GM12892 (cell line): ENCODE measurements around the gene RNF183.
"Not testable (repeated sequence)": the region's sequence is repeated elsewhere in the genome, so short reads cannot be mapped to it uniquely, and the experiment has no call there.

ENCODE experiments used
- DNase-seq: peaks from one replicate; pipeline ENCODE4 v3.0.0; 2011; ENCODE audit not compliant: insufficient read length
- FAIRE-seq: peaks from 2 replicates; lab custom pipeline; 2011; peaks lifted over from hg19 to GRCh38; lab: Jason Lieb, UNC
- POLR2A ChIP-seq: IDR thresholded peaks from 2 replicates; pipeline ENCODE4 v1.6.1; 2011; ENCODE audit warnings: low read depth, low read length, control low read depth
- POLR2AphosphoS5 ChIP-seq: IDR thresholded peaks from 2 replicates; pipeline ENCODE4 v1.6.1; 2011; ENCODE audit warnings: low read depth, low read length, control low read depth
- TAF1 ChIP-seq: IDR thresholded peaks from 2 replicates; pipeline ENCODE4 v1.6.1; 2011; ENCODE audit warnings: low read depth, mild to moderate bottlenecking, control low read depth, low read length, borderline replicate concordance

RNF183 gene

GRCh38 chr9:113266174-113266573 is 37.0 kb downstream of the RNF183 start:
- TF ChIP-seq POLR2AphosphoS5 (no peak), POLR2A (no peak), TAF1 (no peak)
- DNase-seq (no peak), FAIRE-seq (no peak)

GRCh38 chr9:113261917-113262671 is 41.1 kb downstream of the RNF183 start:
- TF ChIP-seq POLR2AphosphoS5 (no peak), TAF1 (no peak), POLR2A (no peak)
- no peak for DNase-seq
- FAIRE-seq = no peak

DNA sequence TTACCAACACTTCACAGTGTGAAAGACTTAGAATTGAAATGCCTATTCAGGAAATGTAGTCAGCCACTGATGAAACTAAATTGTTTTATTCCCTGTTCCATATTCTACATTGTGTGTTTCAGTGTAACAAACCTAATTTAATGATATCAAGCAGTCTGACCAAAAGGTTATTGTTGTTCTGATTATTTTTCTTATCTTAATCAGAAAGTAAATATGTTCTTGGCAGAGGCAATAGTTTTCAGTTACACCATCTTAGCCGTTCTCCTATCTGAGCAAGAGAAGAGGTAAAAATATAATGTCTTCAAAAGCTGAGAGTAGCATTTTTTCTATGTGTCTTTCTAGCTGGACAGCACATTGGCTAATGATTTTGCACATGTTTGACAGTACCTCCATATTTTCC is 44.9 kb downstream of the RNF183 start:
- DNase-seq (no peak), FAIRE-seq (no peak)
- no peak for TF ChIP-seq TAF1
- no peak for TF ChIP-seq POLR2A
- no peak for TF ChIP-seq POLR2AphosphoS5

DNA sequence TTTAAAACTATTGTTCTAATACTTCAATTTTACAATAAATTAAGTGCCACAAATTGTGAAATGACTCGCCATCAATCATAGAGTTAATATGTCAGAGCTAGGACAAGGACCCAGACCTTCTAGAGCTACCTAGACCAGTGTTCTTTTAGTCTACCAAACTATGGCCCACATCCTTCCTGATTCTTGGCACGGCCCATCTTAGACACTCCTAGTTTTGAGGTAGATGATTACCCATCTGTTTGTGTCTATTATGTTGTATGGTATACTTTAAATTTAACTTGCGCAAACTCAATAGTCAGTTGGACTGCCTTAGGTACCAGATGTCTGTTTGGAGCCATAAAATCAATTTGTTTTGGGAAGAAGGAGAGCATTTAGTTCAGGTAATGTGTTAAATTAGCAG is 45.3 kb downstream of the RNF183 start:
- FAIRE-seq (no peak), DNase-seq (no peak)
- TF ChIP-seq TAF1 (no peak), POLR2AphosphoS5 (no peak), POLR2A (no peak)

DNA sequence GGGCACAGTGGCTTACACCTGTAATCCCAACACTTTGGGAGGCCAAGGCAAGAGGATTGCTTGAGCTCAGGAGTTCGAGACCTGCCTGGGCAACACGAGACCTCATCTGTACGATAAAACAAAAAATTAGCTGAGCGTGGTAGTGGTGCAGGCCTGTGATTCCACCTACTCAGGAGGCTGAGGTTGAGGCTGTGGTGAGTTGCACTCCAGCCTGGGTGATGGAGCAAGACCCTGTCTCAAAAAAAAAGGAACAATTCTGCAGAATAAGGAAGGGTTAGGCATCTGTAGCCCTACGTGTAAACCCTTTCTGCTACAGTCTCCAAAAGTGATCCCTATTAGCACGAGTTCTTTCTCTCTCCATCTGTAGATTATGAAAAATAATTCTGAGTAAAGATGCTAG is 47.7 kb downstream of the RNF183 start:
- DNase-seq = no peak
- FAIRE-seq = no peak
- no peak for TF ChIP-seq POLR2A
- TF ChIP-seq TAF1 = no peak
- no peak for TF ChIP-seq POLR2AphosphoS5

DNA sequence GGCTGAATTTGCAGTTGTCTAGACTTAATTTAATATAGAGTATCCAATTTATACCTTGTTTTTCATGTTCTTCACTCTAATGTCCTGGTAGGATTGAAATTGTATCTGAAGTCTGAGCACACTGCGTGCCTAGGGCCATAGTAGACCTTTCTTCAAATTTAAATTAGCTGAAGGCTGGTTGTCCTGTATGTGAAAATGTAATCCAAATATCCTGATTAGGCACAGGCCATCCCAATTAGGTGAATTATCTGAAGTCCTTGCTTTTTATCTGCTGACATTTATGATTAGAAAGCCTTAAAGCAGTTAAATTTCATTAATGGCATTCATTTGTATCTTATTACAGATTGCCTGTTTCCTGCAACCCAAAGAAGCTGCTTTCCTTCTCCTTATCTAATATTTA is 48.2 kb downstream of the RNF183 start:
- FAIRE-seq (no peak), DNase-seq (no peak)
- TF ChIP-seq POLR2A = no peak
- no peak for TF ChIP-seq POLR2AphosphoS5
- no peak for TF ChIP-seq TAF1

GRCh38 chr9:113250807-113251206 is 52.4 kb downstream of the RNF183 start:
- TF ChIP-seq POLR2A (no peak), POLR2AphosphoS5 (no peak), TAF1 (no peak)
- DNase-seq (no peak), FAIRE-seq (no peak)

DNA sequence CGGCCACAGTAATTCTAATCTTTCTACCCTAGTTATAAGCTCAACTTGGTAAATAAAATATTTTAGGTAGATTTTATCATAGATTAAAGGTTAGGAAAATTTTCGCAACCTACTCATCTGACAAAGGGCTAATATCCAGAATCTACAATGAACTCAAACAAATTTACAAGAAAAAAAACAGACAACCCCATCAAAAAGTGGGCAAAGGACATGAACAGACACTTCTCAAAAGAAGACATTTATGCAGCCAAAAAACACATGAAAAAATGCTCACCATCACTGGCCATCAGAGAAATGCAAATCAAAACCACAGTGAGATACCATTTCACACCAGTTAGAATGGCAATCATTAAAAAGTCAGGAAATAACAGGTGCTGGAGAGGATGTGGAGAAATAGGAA is 53.5 kb downstream of the RNF183 start:
- not testable (repeated sequence) for DNase-seq, FAIRE-seq

DNA sequence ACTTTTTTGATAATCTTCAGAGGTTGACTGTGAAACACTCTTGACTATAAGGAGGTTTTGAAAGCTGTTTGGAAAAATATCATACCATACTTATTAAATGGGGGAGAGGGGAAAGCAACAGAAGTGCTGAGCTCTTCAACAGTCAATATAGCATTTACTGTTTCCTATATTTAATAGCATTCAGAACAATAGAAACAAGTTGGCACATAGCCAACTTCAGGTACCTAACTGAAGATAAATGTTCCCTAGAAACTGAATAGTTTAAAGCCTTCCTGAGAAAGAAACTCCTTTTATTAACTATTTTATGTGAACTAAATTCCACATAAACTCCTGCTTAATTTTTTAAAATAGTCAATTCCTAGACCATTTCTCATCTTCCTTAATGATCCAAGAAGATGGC is 55.5 kb downstream of the RNF183 start:
- TF ChIP-seq TAF1 = no peak
- TF ChIP-seq POLR2AphosphoS5 = no peak
- TF ChIP-seq POLR2A = no peak
- DNase-seq (no peak), FAIRE-seq (no peak)
